HEK293 (cell line): ENCODE measurements around the gene NLK.

Experiments used
- FEZF1 ChIP-seq: fragments of 450-650 bp; formaldehyde crosslinking; IDR thresholded peaks from 2 replicates; pipeline ENCODE4 v1.5.1; 2016; ENCODE audit warnings: missing biosample characterization, missing genetic modification characterization
- GFI1B ChIP-seq: fragments of 450-650 bp; formaldehyde crosslinking; IDR thresholded peaks from 2 replicates; pipeline ENCODE4 v1.5.1; 2016; ENCODE audit warnings: missing biosample characterization, missing genetic modification characterization
- IKZF3 ChIP-seq: fragments of 450-650 bp; IDR thresholded peaks from 2 replicates; pipeline ENCODE4 v1.5.0; 2018; ENCODE audit warnings: missing biosample characterization, mild to moderate bottlenecking, missing genetic modification characterization, moderate library complexity
- KLF16 ChIP-seq: fragments of 450-650 bp; formaldehyde crosslinking; IDR thresholded peaks from 2 replicates; pipeline ENCODE4 v1.5.1; 2017; ENCODE audit warnings: missing biosample characterization, missing genetic modification characterization
- KLF17 ChIP-seq: fragments of 450-650 bp; formaldehyde crosslinking; IDR thresholded peaks from 2 replicates; pipeline ENCODE4 v1.5.1; 2016; ENCODE audit warnings: missing biosample characterization, missing genetic modification characterization
- KLF8 ChIP-seq: fragments of 450-650 bp; formaldehyde crosslinking; IDR thresholded peaks from 2 replicates; pipeline ENCODE4 v1.5.1; 2016; ENCODE audit warnings: missing biosample characterization, missing genetic modification characterization
- OSR2 ChIP-seq: fragments of 450-650 bp; formaldehyde crosslinking; IDR thresholded peaks from 2 replicates; pipeline ENCODE4 v1.5.1; 2016; ENCODE audit warnings: missing biosample characterization, missing genetic modification characterization
- SCRT1 ChIP-seq: fragments of 450-650 bp; formaldehyde crosslinking; IDR thresholded peaks from 2 replicates; pipeline ENCODE4 v1.5.1; 2016; ENCODE audit warnings: missing biosample characterization, missing genetic modification characterization, borderline replicate concordance
- SP7 ChIP-seq: fragments of 450-650 bp; formaldehyde crosslinking; IDR thresholded peaks from 2 replicates; pipeline ENCODE4 v1.5.1; 2016; ENCODE audit warnings: missing biosample characterization, missing genetic modification characterization
- ZBTB11 ChIP-seq: fragments of 450-650 bp; formaldehyde crosslinking; conservative IDR thresholded peaks from 2 replicates; pipeline ENCODE4 v1.5.1; 2016; ENCODE audit warnings: low read depth, missing biosample characterization, missing genetic modification characterization
- ZBTB17 ChIP-seq: fragments of 450-650 bp; formaldehyde crosslinking; IDR thresholded peaks from 2 replicates; pipeline ENCODE4 v1.5.1; 2016; ENCODE audit warnings: missing biosample characterization, missing genetic modification characterization
- ZFP37 ChIP-seq: fragments of 450-650 bp; formaldehyde crosslinking; IDR thresholded peaks from 2 replicates; pipeline ENCODE4 v1.5.1; 2016; ENCODE audit warnings: missing biosample characterization, missing genetic modification characterization
- ZFP41 ChIP-seq: fragments of 450-650 bp; formaldehyde crosslinking; IDR thresholded peaks from 2 replicates; pipeline ENCODE4 v1.5.1; 2016; ENCODE audit warnings: missing biosample characterization, missing genetic modification characterization, borderline replicate concordance
- ZIC2 ChIP-seq: fragments of 450-650 bp; formaldehyde crosslinking; IDR thresholded peaks from 2 replicates; pipeline ENCODE4 v1.5.1; 2016; ENCODE audit warnings: missing biosample characterization, missing genetic modification characterization
- ZNF132 ChIP-seq: fragments of 450-650 bp; formaldehyde crosslinking; IDR thresholded peaks from 2 replicates; pipeline ENCODE4 v1.5.1; 2017; ENCODE audit warnings: missing biosample characterization, missing genetic modification characterization, borderline replicate concordance
- ZNF175 ChIP-seq: fragments of 450-650 bp; formaldehyde crosslinking; IDR thresholded peaks from 2 replicates; pipeline ENCODE4 v1.5.1; 2016; ENCODE audit warnings: missing biosample characterization, missing genetic modification characterization
- ZNF2 ChIP-seq: fragments of 450-650 bp; formaldehyde crosslinking; IDR thresholded peaks from 2 replicates; pipeline ENCODE4 v1.5.1; 2016; ENCODE audit warnings: missing biosample characterization, missing genetic modification characterization
- ZNF23 ChIP-seq: fragments of 450-650 bp; formaldehyde crosslinking; IDR thresholded peaks from 2 replicates; pipeline ENCODE4 v1.5.1; 2016; ENCODE audit warnings: missing biosample characterization, missing genetic modification characterization, borderline replicate concordance
- ZNF24 ChIP-seq: fragments of 450-650 bp; formaldehyde crosslinking; IDR thresholded peaks from 2 replicates; pipeline ENCODE4 v1.5.1; 2016; ENCODE audit warnings: missing biosample characterization, missing genetic modification characterization
- ZNF280D ChIP-seq: fragments of 450-650 bp; formaldehyde crosslinking; IDR thresholded peaks from 2 replicates; pipeline ENCODE4 v1.5.1; 2016; ENCODE audit warnings: missing biosample characterization, missing genetic modification characterization
- ZNF354C ChIP-seq: fragments of 450-650 bp; formaldehyde crosslinking; IDR thresholded peaks from 2 replicates; pipeline ENCODE4 v1.5.1; 2016; ENCODE audit warnings: missing biosample characterization, missing genetic modification characterization, low read depth, borderline replicate concordance
- ZNF510 ChIP-seq: fragments of 450-650 bp; formaldehyde crosslinking; IDR thresholded peaks from 2 replicates; pipeline ENCODE4 v1.5.1; 2018; ENCODE audit warnings: mild to moderate bottlenecking, missing genetic modification characterization, missing biosample characterization; ENCODE audit not compliant: insufficient replicate concordance
- ZNF521 ChIP-seq: fragments of 450-650 bp; formaldehyde crosslinking; IDR thresholded peaks from 2 replicates; pipeline ENCODE4 v1.5.1; 2017; ENCODE audit warnings: missing biosample characterization, mild to moderate bottlenecking, missing genetic modification characterization
- ZNF544 ChIP-seq: fragments of 450-650 bp; formaldehyde crosslinking; IDR thresholded peaks from 2 replicates; pipeline ENCODE4 v1.5.0; 2017; ENCODE audit warnings: missing biosample characterization, missing genetic modification characterization
- ZNF558 ChIP-seq: fragments of 450-650 bp; formaldehyde crosslinking; IDR thresholded peaks from 2 replicates; pipeline ENCODE4 v1.5.1; 2016; ENCODE audit warnings: missing biosample characterization, missing genetic modification characterization
- ZNF610 ChIP-seq: fragments of 450-650 bp; formaldehyde crosslinking; IDR thresholded peaks from 2 replicates; pipeline ENCODE4 v1.5.1; 2016; ENCODE audit warnings: missing biosample characterization, missing genetic modification characterization, borderline replicate concordance
- ZNF621 ChIP-seq: fragments of 450-650 bp; formaldehyde crosslinking; IDR thresholded peaks from 2 replicates; pipeline ENCODE4 v1.5.1; 2017; ENCODE audit warnings: missing biosample characterization, missing genetic modification characterization
- ZNF670 ChIP-seq: fragments of 450-650 bp; formaldehyde crosslinking; IDR thresholded peaks from 2 replicates; pipeline ENCODE4 v1.5.1; 2016; ENCODE audit warnings: missing biosample characterization, missing genetic modification characterization, low read depth
- ZNF776 ChIP-seq: fragments of 450-650 bp; formaldehyde crosslinking; IDR thresholded peaks from 2 replicates; pipeline ENCODE4 v1.5.0; 2017; ENCODE audit warnings: missing biosample characterization, missing genetic modification characterization, borderline replicate concordance
- ZSCAN16 ChIP-seq: fragments of 450-650 bp; formaldehyde crosslinking; IDR thresholded peaks from 2 replicates; pipeline ENCODE4 v1.5.1; 2016; ENCODE audit warnings: missing biosample characterization, missing genetic modification characterization
- ZSCAN30 ChIP-seq: fragments of 450-650 bp; IDR thresholded peaks from 2 replicates; pipeline ENCODE4 v1.5.1; 2018; ENCODE audit warnings: missing biosample characterization, mild to moderate bottlenecking, missing genetic modification characterization, moderate library complexity

Gene NLK

GRCh38 chr17:28141313-28141712 is 98.8 kb downstream of the NLK start (continued):
- TF ChIP-seq ZSCAN30 (no peak), SP7 (tag by site-specific recombination) (0 out of 2 replicates have a peak, but pooled peaks have one; percentile 13), ZNF610 (tag by site-specific recombination) (no peak), ZNF280D (tag by site-specific recombination) (no peak), ZFP41 (tag by site-specific recombination) (no peak), OSR2 (tag by site-specific recombination) (peak; percentile 96), ZNF558 (tag by site-specific recombination) (peak; percentile 41; the same call in 1 of the 2 replicates), ZIC2 (no peak), ZSCAN16 (tag by site-specific recombination) (no peak), ZNF776 (tag by site-specific recombination) (no peak), ZNF544 (tag by site-specific recombination) (no peak), ZNF354C (tag by site-specific recombination) (no peak), KLF16 (no peak), FEZF1 (peak; percentile 42; the same call in 1 of the 2 replicates), ZNF132 (tag by site-specific recombination) (no peak), IKZF3 (tag by site-specific recombination) (no peak), ZFP37 (tag by site-specific recombination) (no peak), ZNF621 (tag by site-specific recombination) (no peak), ZNF24 (peak; percentile 48; the same call in 1 of the 2 replicates), ZNF521 (tag by site-specific recombination) (no peak), ZNF23 (no peak), ZNF510 (tag by site-specific recombination) (no peak), GFI1B (no peak), KLF17 (tag by site-specific recombination) (no peak), ZBTB11 (no peak), SCRT1 (tag by site-specific recombination) (no peak), KLF8 (tag by site-specific recombination) (peak; percentile 41; the same call in 1 of the 2 replicates), ZNF2 (tag by site-specific recombination) (0 out of 2 replicates have a peak, but pooled peaks have one; percentile 29), ZNF670 (tag by site-specific recombination) (no peak), ZBTB17 (tag by site-specific recombination) (peak; percentile 66; the same call in 1 of the 2 replicates), ZNF175 (tag by site-specific recombination) (no peak)
